Measurements from ENCODE around the gene NUP50. TPM values are rescaled to one million over a fixed set of nuclear protein-coding genes. Genes with fewer than 3 reads are reported as not detected.
A peak's percentile ranks its signal among the peaks of the same experiment; 100 is the strongest.

NUP50 gene
- total RNA-seq, 2 experiments from 2014 or later = 123 to 133 TPM

- Mint-ChIP-seq H3K4me1 (ENCODE audit: low read depth) (peaks cover 21% of the 10 kb centered on the region), H3K4me3 (no peak overlapping the region), H3K27me3 (no peaks in the 10 kb centered on the region), H3K9me3 (no peaks in the 10 kb centered on the region), H3K27ac (no peak overlapping the region), H3K36me3 (ENCODE audit: low read depth) (no peaks in the 10 kb centered on the region)
- ChIA-PET POLR2A (no interaction called here), CTCF (interaction anchor here (1.2 kb wide), 1 partner anchor 16 kb away, joined by 3 read pairs; no protein-coding TSS in a partner anchor)
- ATAC-seq = no peak
- intact Hi-C loops (cut with micrococcal nuclease) = no loop called here
- TF ChIP-seq, protein P1, sequence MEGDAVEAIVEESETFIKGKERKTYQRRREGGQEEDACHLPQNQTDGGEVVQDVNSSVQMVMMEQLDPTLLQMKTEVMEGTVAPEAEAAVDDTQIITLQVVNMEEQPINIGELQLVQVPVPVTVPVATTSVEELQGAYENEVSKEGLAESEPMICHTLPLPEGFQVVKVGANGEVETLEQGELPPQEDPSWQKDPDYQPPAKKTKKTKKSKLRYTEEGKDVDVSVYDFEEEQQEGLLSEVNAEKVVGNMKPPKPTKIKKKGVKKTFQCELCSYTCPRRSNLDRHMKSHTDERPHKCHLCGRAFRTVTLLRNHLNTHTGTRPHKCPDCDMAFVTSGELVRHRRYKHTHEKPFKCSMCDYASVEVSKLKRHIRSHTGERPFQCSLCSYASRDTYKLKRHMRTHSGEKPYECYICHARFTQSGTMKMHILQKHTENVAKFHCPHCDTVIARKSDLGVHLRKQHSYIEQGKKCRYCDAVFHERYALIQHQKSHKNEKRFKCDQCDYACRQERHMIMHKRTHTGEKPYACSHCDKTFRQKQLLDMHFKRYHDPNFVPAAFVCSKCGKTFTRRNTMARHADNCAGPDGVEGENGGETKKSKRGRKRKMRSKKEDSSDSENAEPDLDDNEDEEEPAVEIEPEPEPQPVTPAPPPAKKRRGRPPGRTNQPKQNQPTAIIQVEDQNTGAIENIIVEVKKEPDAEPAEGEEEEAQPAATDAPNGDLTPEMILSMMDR (IDR thresholded peaks at IDR 0.05) = no peak
- no peak for DNase-seq
Measured at GRCh38 chr22:45224988-45225731, 61.4 kb downstream of the NUP50 start.

DNA sequence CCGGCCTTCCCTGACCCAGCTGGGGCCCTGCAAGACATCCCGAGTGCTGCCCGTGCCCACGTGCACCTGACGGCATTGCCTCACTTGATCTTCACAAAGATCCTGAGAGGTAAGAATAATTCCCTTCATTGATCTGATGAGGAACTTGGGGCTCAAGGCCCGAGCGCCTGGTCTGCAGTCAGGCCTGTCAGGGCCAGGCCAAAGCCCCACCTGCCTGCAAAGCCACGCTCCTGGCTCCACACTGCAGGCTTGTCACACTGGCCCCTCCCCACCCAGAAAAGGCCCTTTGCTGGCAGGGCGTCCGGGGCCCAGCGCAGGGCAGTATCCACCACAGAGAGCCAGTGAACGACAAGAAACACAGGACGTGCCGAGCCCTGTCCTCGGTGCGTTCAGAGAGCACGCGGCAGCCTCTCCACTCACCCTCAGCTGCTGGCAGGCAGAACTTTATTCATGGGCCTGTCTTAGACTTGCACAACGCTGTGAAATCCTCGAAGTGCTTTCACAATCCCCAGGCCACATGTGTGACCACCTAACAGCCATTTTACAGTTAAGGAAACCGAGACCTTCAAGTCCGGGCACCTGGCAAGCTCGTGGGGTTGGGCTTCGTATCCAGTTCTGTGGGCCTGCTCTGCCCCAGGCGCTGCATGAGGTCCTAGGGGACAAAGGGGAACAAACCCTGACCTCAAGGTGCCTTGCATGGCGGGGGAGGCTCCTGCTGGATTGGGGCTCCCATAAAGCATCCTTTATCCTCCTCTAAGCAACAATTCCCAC lies 62.2 kb downstream of the NUP50 start:
- H3K27ac Mint-ChIP-seq = no peak overlapping the region
- TF ChIP-seq, protein P1 (IDR thresholded peaks at IDR 0.05) = no peak

DNA sequence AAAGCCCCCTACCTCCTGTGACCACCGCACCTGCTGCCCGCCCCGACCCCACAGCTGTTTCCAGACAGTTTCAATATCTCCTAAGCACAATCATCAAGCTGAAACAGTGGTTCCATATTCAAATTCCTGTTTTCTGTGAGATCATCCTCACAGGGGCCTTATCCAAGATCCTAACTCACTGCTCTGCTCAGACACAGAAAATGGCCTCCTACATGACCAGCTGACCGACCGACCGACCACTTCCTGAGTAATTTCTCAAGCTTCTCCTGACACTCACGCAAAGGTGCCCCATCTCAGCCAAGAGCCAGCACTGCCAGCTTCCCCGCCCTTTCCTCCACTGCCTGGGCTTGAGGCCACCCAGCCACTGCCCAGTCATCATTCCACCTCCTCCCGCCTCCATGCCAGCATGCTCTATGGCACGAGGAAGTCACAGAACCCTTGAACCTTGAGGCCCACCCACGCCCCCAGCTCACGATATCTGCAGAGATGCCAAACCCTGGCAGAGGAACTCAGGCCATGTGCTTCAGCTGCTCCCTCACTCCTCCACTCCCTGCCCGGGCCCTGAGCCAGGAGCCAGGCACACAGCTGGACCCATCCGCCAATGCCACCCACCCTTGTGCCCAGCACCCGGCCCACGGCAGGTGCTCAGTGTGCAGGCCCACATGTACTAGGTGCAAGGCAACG lies 62.9 kb downstream of the NUP50 start:
- ATAC-seq = no peak
- H3K9me3 Mint-ChIP-seq = no peaks in the 10 kb centered on the region
- TF ChIP-seq, protein P1 (IDR thresholded peaks at IDR 0.05) = no peak

More for the DNA sequence above, 62.2 kb downstream of the NUP50 start:
- Mint-ChIP-seq H3K9me3 (no peaks in the 10 kb centered on the region), H3K4me1 (ENCODE audit: low read depth) (peaks cover 21% of the 10 kb centered on the region), H3K36me3 (ENCODE audit: low read depth) (no peaks in the 10 kb centered on the region), H3K27me3 (no peaks in the 10 kb centered on the region), H3K4me3 (no peak overlapping the region)
- POLR2A ChIA-PET = interaction anchor here (1.0 kb wide), 1 partner anchor 9 kb away, joined by 3 read pairs; no protein-coding TSS in a partner anchor
- intact Hi-C loops (cut with micrococcal nuclease) = no loop called here
- ATAC-seq = no peak
- CTCF ChIA-PET = no interaction called here
- DNase-seq = no peak

DNA sequence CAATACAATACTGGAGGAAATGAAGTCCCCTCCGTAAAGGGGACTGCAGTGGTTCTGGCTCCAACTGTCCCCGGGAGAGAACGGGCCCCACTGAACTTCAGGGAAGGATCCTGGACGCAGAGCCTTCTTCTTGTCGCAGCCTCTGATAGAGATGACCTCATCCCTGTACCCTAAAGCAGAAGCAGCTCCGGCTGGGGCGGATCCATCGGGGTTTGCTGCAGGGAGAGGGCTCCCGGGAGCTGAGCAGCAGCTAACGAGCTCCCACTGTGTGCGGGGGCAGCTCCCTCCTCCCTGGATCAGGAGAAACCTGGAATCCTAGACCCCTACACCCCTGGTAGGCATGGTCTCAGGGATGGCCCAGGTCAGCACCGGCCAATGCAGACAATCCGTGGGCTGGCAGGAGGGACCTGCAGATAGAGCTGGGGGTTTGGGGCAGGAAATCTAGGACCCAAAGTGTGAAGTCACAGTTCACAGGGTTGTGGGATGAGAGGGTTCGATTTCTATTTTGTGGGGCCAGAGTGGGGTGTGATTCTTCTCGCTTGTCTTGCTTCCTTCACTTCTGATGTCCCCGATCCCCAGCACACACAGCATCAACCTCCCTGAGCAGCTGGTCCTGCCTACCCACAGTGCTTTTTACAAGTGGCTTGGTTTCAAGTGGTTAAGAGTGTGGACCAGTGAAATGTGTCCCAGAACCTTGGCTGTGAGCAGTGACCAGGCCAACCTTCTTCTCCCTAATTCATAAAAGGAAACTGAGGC lies 64.1 kb downstream of the NUP50 start:
- TF ChIP-seq, protein P1 (IDR thresholded peaks at IDR 0.05) = no peak
- H3K27me3 Mint-ChIP-seq = no peaks in the 10 kb centered on the region
- DNase-seq (no peak), ATAC-seq (no peak)
- intact Hi-C loops (cut with micrococcal nuclease) = no loop called here
- H3K36me3 Mint-ChIP-seq (ENCODE audit: low read depth) = no peaks in the 10 kb centered on the region
- POLR2A ChIA-PET = no interaction called here
- no peaks in the 10 kb centered on the region for H3K9me3 Mint-ChIP-seq
- no peak overlapping the region for H3K4me3 Mint-ChIP-seq
- CTCF ChIA-PET = no interaction called here
- H3K4me1 Mint-ChIP-seq (ENCODE audit: low read depth) = peaks cover 20% of the 10 kb centered on the region
- peak overlapping the region; percentile 59 for H3K27ac Mint-ChIP-seq

More for the DNA sequence above, 62.9 kb downstream of the NUP50 start:
- no peak overlapping the region for H3K4me3 Mint-ChIP-seq
- no peak overlapping the region for H3K27ac Mint-ChIP-seq
- intact Hi-C loops (cut with micrococcal nuclease) = no loop called here
- peaks cover 24% of the 10 kb centered on the region for H3K4me1 Mint-ChIP-seq (ENCODE audit: low read depth)
- no peaks in the 10 kb centered on the region for H3K36me3 Mint-ChIP-seq (ENCODE audit: low read depth)
- POLR2A ChIA-PET = interaction anchor here (1.0 kb wide), 1 partner anchor 8 kb away, joined by 3 read pairs; no protein-coding TSS in a partner anchor
- no peaks in the 10 kb centered on the region for H3K27me3 Mint-ChIP-seq
- CTCF ChIA-PET = no interaction called here
- DNase-seq = no peak
